ENCODE measurements around the gene SLC15A3. TPM values are rescaled to one million over a fixed set of nuclear protein-coding genes. Genes with fewer than 3 reads are reported as not detected.

The SLC15A3 gene
- total RNA-seq, 2 experiments from 2014 or later: 3.9 to 4.7 TPM

DNA sequence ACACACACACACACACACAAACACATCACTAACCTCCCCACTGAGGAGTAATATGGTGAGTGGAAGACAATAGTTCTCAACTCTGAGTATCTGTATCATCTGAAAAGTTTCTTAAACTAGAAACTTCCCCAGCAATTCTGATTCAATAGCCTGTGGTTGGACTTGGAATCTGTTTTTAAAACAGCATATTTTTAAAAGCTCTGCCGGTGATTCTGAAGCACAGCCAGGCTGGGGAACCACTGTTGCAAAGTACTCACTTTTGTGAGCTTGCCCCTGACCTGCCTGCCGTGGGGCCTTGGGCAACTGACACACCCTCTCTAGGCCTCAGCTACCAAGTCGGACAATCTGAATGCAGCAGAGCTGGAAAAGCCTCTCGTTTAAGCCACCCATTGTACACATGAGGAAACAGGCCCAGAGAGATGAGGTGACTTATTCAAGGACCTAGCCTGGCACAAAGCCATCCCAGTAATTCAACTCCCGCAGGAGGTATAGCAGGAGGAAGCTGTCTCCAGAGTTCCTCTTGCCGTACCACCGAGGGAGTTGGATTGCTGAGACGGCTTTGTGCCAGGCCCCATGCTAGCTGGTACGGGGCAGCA is 8.9 kb downstream of the SLC15A3 start:
- ATAC-seq: no peak
- DNase-seq: no peak
- CTCF ChIA-PET: interaction anchor here (0.9 to 1.6 kb wide), 5 partner anchors 15 to 244 kb away, joined by 3 to 5 read pairs (median 3); no protein-coding TSS in a partner anchor
- POLR2A ChIA-PET: interaction anchor here (1.1 kb wide), 2 partner anchors 8 to 53 kb away, joined by 3 read pairs; no protein-coding TSS in a partner anchor
- H3K36me3 Mint-ChIP-seq (ENCODE audit: low read depth): no peaks in the 10 kb centered on the region
- H3K4me3 Mint-ChIP-seq: no peak overlapping the region
- no peaks in the 10 kb centered on the region for H3K27me3 Mint-ChIP-seq
- TF ChIP-seq, protein P1, sequence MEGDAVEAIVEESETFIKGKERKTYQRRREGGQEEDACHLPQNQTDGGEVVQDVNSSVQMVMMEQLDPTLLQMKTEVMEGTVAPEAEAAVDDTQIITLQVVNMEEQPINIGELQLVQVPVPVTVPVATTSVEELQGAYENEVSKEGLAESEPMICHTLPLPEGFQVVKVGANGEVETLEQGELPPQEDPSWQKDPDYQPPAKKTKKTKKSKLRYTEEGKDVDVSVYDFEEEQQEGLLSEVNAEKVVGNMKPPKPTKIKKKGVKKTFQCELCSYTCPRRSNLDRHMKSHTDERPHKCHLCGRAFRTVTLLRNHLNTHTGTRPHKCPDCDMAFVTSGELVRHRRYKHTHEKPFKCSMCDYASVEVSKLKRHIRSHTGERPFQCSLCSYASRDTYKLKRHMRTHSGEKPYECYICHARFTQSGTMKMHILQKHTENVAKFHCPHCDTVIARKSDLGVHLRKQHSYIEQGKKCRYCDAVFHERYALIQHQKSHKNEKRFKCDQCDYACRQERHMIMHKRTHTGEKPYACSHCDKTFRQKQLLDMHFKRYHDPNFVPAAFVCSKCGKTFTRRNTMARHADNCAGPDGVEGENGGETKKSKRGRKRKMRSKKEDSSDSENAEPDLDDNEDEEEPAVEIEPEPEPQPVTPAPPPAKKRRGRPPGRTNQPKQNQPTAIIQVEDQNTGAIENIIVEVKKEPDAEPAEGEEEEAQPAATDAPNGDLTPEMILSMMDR (IDR thresholded peaks at IDR 0.05): no peak
- H3K9me3 Mint-ChIP-seq: no peaks in the 10 kb centered on the region
- H3K4me1 Mint-ChIP-seq (ENCODE audit: low read depth): no peaks in the 10 kb centered on the region
- H3K27ac Mint-ChIP-seq: no peak overlapping the region
- intact Hi-C loops (cut with micrococcal nuclease): no loop called here

DNA sequence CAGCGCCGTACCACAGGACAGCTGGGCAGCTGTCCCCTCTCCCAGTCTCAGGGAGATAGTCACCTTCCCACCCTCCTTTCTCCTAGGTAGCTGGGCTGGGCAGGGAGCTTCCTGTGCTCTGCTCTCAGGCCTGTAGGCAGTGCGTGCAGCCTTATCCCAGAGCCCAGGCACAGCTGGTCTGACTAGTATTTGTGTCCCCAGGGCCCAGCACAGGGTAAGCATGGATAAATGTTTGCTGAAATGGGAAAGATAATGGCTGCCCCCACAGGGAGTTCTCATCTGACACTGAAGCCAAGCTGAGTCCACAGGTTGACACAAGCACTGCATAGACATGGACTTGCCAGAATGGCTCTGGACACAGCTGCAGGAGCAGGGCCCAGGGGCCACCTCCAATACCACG is 9.8 kb downstream of the SLC15A3 start:
- H3K27ac Mint-ChIP-seq: no peak overlapping the region
- H3K27me3 Mint-ChIP-seq: no peaks in the 10 kb centered on the region
- POLR2A ChIA-PET: interaction anchor here (1.1 to 2.4 kb wide), 3 partner anchors 8 to 52 kb away, joined by 3 to 8 read pairs (median 3); no protein-coding TSS in a partner anchor

DNA sequence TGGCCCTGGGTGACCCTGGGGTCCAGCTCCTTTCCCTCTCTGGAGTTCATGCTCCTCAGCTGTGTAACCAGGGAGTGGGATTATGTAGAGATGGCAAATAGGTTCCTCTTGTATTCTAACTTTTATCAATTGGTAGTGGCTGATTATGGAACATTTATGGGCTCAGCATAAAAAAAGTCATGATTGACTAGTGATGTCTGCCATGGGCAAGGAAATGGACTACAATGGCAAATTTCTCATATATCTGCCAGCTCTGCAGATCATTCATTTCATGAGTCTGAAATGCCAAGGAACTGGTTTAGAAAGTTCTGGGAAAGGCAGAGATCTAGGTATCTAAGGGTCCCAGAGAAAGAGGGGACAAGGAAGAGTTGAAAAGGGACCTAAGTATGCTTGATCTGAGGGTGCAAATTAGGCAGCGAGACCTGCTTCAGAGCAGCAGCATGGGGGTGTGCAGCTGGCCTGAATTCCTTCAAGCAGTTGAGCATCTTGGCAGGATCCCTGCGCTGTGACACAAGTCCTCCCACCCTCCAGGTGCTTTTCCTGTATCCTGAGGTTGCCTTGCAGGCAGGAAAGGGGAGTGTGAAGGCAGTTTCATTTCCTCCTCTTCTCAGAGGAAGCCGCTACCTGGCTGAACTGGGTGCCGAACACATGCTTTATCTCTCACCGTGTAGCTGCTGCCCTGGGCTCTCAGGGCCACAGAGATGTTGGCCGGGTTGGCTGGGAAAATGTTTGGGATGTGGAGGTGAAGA is 10.4 kb downstream of the SLC15A3 start:
- no peaks in the 10 kb centered on the region for H3K27me3 Mint-ChIP-seq
- ChIA-PET CTCF (interaction anchor here (0.7 to 2.3 kb wide), 4 partner anchors 8 to 246 kb away, joined by 4 to 7 read pairs (median 4); no protein-coding TSS in a partner anchor), POLR2A (interaction anchor here (1.1 to 2.4 kb wide), 5 partner anchors 9 to 37 kb away, joined by 3 to 8 read pairs (median 4); partner anchors contain the start of gene TMEM132A)
- intact Hi-C loops (cut with micrococcal nuclease): no loop called here
- no peak overlapping the region for H3K27ac Mint-ChIP-seq
- no peak overlapping the region for H3K4me3 Mint-ChIP-seq
- ATAC-seq: no peak
- no peaks in the 10 kb centered on the region for H3K36me3 Mint-ChIP-seq (ENCODE audit: low read depth)
- DNase-seq: no peak
- TF ChIP-seq, protein P1 (IDR thresholded peaks at IDR 0.05): no peak
- H3K4me1 Mint-ChIP-seq (ENCODE audit: low read depth): no peaks in the 10 kb centered on the region
- H3K9me3 Mint-ChIP-seq: no peaks in the 10 kb centered on the region

More for the DNA sequence above, 9.8 kb downstream of the SLC15A3 start:
- no peaks in the 10 kb centered on the region for H3K9me3 Mint-ChIP-seq
- intact Hi-C loops (cut with micrococcal nuclease): no loop called here
- H3K4me1 Mint-ChIP-seq (ENCODE audit: low read depth): no peaks in the 10 kb centered on the region
- CTCF ChIA-PET: interaction anchor here (1.0 to 1.6 kb wide), 4 partner anchors 16 to 245 kb away, joined by 3 to 5 read pairs (median 4); no protein-coding TSS in a partner anchor
- TF ChIP-seq, protein P1 (IDR thresholded peaks at IDR 0.05): no peak
- DNase-seq (no peak), ATAC-seq (no peak)
- no peaks in the 10 kb centered on the region for H3K36me3 Mint-ChIP-seq (ENCODE audit: low read depth)
- H3K4me3 Mint-ChIP-seq: no peak overlapping the region

DNA sequence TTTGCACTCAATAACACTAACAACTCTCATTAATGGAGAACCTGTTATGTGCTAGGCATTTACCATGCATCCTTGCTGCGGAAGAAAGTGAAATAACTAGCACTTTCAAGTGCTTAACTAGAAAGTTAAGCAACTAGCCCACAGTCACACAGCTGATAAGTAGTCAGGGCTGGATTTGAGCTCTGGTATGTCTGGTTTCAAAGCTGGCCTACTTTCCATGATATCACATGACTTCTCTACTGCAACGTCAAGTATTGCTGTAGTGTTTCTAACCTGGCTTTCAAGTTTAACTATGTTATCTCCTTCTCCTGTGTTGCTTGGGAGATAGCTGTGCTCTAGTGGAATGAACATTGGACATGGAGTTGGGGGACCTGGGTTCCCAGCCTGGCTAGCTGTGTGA is 12.1 kb downstream of the SLC15A3 start:
- H3K4me1 Mint-ChIP-seq (ENCODE audit: low read depth): no peaks in the 10 kb centered on the region
- CTCF ChIA-PET: interaction anchor here (0.8 to 2.3 kb wide), 11 partner anchors 9 to 247 kb away, joined by 3 to 7 read pairs (median 3); no protein-coding TSS in a partner anchor
- no peak overlapping the region for H3K27ac Mint-ChIP-seq
- POLR2A ChIA-PET: interaction anchor here (0.6 to 2.4 kb wide), 3 partner anchors 10 to 190 kb away, joined by 3 to 8 read pairs (median 3); no protein-coding TSS in a partner anchor
- TF ChIP-seq, protein P1 (IDR thresholded peaks at IDR 0.05): no peak
- ATAC-seq (no peak), DNase-seq (no peak)
- intact Hi-C loops (cut with micrococcal nuclease): no loop called here
- no peak overlapping the region for H3K4me3 Mint-ChIP-seq
- no peaks in the 10 kb centered on the region for H3K36me3 Mint-ChIP-seq (ENCODE audit: low read depth)
- no peaks in the 10 kb centered on the region for H3K27me3 Mint-ChIP-seq
- H3K9me3 Mint-ChIP-seq: no peaks in the 10 kb centered on the region
